Stomach smooth muscle (tissue), 2 donors: ENCODE data around the gene TSKS.
A peak's percentile ranks its signal among the peaks of the same experiment; 100 is the strongest.

Experiments used
- H3K27ac ChIP-seq: one replicate; pipeline ENCODE4 v1.7.0; 2013; ENCODE audit warnings: mild to moderate bottlenecking, low read length, inconsistent platforms
- H3K27me3 ChIP-seq, 2 donors: one replicate each; pipeline ENCODE4 v1.7.0; 2013; ENCODE audit warnings: low read length in 2 of 2; ENCODE audit not compliant: insufficient read depth in 2 of 2, control insufficient read depth in 1 of 2
- H3K36me3 ChIP-seq, 2 donors: one replicate each; pipeline ENCODE4 v1.7.0; 2013; ENCODE audit warnings: low read length in 2 of 2; ENCODE audit not compliant: control insufficient read depth in 2 of 2, insufficient read depth in 2 of 2
- H3K4me1 ChIP-seq: one replicate; pipeline ENCODE4 v1.7.0; 2013; ENCODE audit warnings: low read length; ENCODE audit not compliant: control insufficient read depth, insufficient read depth
- H3K4me3 ChIP-seq, 2 donors: one replicate each; pipeline ENCODE4 v1.7.0; 2013; ENCODE audit warnings: low read length in 2 of 2
- H3K9ac ChIP-seq, 2 donors: one replicate each; pipeline ENCODE4 v1.7.0; 2013; ENCODE audit warnings: low read length in 2 of 2, mild to moderate bottlenecking in 1 of 2
- H3K9me3 ChIP-seq, 2 donors: one replicate each; pipeline ENCODE4 v1.7.0; 2013; ENCODE audit warnings: low read length in 2 of 2; ENCODE audit not compliant: control insufficient read depth in 2 of 2
- donor health status: healthy.
- donor health status: Pancreatic carcinoma.

TSKS gene

GRCh38 chr19:49766930-49767299, 3.8 kb upstream of the TSKS start, which contains the start of gene AP2A1:
Gene AP2A1 (plus strand): TSS chr19:49767001. CDS start chr19:49767134, 133 bp downstream.
- Histone ChIP-seq H3K4me3 (peak within 1 kb of the TSS; percentile 84 to 90), H3K9ac (peak within 1 kb of the TSS; percentile 94 to 96), H3K27ac (peak within 1 kb of the TSS; percentile 91), H3K9me3 (no peaks in the 10 kb centered on the region), H3K36me3 (no peaks in the 10 kb centered on the region), H3K27me3 (no peaks in the 10 kb centered on the region), H3K4me1 (peaks cover 24% of the 10 kb centered on the region)

GRCh38 chr19:49766007-49766929, 3.2 kb upstream of the TSKS start:
- H3K9ac ChIP-seq: peak overlapping the region; percentile 68 to 80

GRCh38 chr19:49764341-49764740, 1.2 kb upstream of the TSKS start:
- Histone ChIP-seq H3K27ac (no peak overlapping the region), H3K4me1 (peaks cover 24% of the 10 kb centered on the region), H3K9me3 (no peaks in the 10 kb centered on the region), H3K9ac (no peak overlapping the region), H3K4me3 (no peak overlapping the region), H3K27me3 (no peaks in the 10 kb centered on the region), H3K36me3 (no peaks in the 10 kb centered on the region)

More at GRCh38 chr19:49766007-49766929, 3.2 kb upstream of the TSKS start:
- H3K9me3 ChIP-seq: no peaks in the 10 kb centered on the region
- H3K27ac ChIP-seq: peak overlapping the region; percentile 91
- H3K27me3 ChIP-seq: no peaks in the 10 kb centered on the region
- H3K36me3 ChIP-seq: no peaks in the 10 kb centered on the region
- peaks cover 24% of the 10 kb centered on the region for H3K4me1 ChIP-seq
- peak overlapping the region; percentile 60 to 69 for H3K4me3 ChIP-seq

GRCh38 chr19:49761625-49762311, 1.3 kb downstream of the TSKS start:
- H3K9me3 ChIP-seq: no peaks in the 10 kb centered on the region
- H3K9ac ChIP-seq: peak overlapping the region in 1 of 2 donors; percentile 13
- no peak overlapping the region for H3K27ac ChIP-seq

GRCh38 chr19:49761249-49761624, 1.9 kb downstream of the TSKS start:
- no peaks in the 10 kb centered on the region for H3K27me3 ChIP-seq
- no peaks in the 10 kb centered on the region for H3K36me3 ChIP-seq
- peaks cover 0 to under 1% of the 10 kb centered on the region in 2 donors for H3K9me3 ChIP-seq
- peaks cover 8% of the 10 kb centered on the region for H3K4me1 ChIP-seq
- peak overlapping the region in 1 of 2 donors; percentile 13 for H3K9ac ChIP-seq
- H3K27ac ChIP-seq: no peak overlapping the region
- H3K4me3 ChIP-seq: no peak overlapping the region

More at GRCh38 chr19:49761625-49762311, 1.3 kb downstream of the TSKS start:
- Histone ChIP-seq H3K4me3 (no peak overlapping the region), H3K36me3 (no peaks in the 10 kb centered on the region), H3K27me3 (no peaks in the 10 kb centered on the region), H3K4me1 (peaks cover 8% of the 10 kb centered on the region)

GRCh38 chr19:49758292-49758691, 4.8 kb downstream of the TSKS start:
- H3K9me3 ChIP-seq: peaks cover 2 to 8% of the 10 kb centered on the region in 2 donors
- no peaks in the 10 kb centered on the region for H3K36me3 ChIP-seq
- H3K27me3 ChIP-seq: no peaks in the 10 kb centered on the region
- H3K4me3 ChIP-seq: no peak overlapping the region
- no peak overlapping the region for H3K27ac ChIP-seq
- H3K4me1 ChIP-seq: no peaks in the 10 kb centered on the region
- H3K9ac ChIP-seq: no peak overlapping the region

- Histone ChIP-seq H3K4me1 (no peaks in the 10 kb centered on the region), H3K36me3 (no peaks in the 10 kb centered on the region), H3K9ac (no peak overlapping the region), H3K9me3 (peaks cover 2 to 8% of the 10 kb centered on the region in 2 donors), H3K27me3 (peaks cover 0 to 2% of the 10 kb centered on the region in 2 donors), H3K4me3 (no peak overlapping the region), H3K27ac (no peak overlapping the region)
These were observed 7.2 kb downstream of the TSKS start for GRCh38 chr19:49755956-49756355.

- no peaks in the 10 kb centered on the region for H3K4me1 ChIP-seq
- H3K27me3 ChIP-seq: peaks cover 0 to 2% of the 10 kb centered on the region in 2 donors
- H3K4me3 ChIP-seq: no peak overlapping the region
- H3K9ac ChIP-seq: no peak overlapping the region
- H3K27ac ChIP-seq: no peak overlapping the region
- peaks cover 2 to 8% of the 10 kb centered on the region in 2 donors for H3K9me3 ChIP-seq
- H3K36me3 ChIP-seq: no peaks in the 10 kb centered on the region
These were observed 10.4 kb downstream of the TSKS start for GRCh38 chr19:49752701-49753100.

GRCh38 chr19:49749771-49750170, 13.3 kb downstream of the TSKS start:
- no peaks in the 10 kb centered on the region for H3K36me3 ChIP-seq
- no peaks in the 10 kb centered on the region for H3K9me3 ChIP-seq
- no peak overlapping the region for H3K4me3 ChIP-seq
- H3K9ac ChIP-seq: no peak overlapping the region
- no peak overlapping the region for H3K27ac ChIP-seq
- H3K27me3 ChIP-seq: peaks cover 3 to 5% of the 10 kb centered on the region in 2 donors
- H3K4me1 ChIP-seq: peaks cover 5% of the 10 kb centered on the region

GRCh38 chr19:49749055-49749716, 13.9 kb downstream of the TSKS start:
- Histone ChIP-seq H3K4me3 (no peak overlapping the region), H3K4me1 (peaks cover 5% of the 10 kb centered on the region), H3K27ac (no peak overlapping the region), H3K9me3 (no peaks in the 10 kb centered on the region), H3K9ac (no peak overlapping the region), H3K36me3 (no peaks in the 10 kb centered on the region), H3K27me3 (peaks cover 3 to 5% of the 10 kb centered on the region in 2 donors)
